CD4-positive, alpha-beta T cell treated with Interferon gamma for 1 hour (primary cell): ENCODE measurements around the gene ARFGAP1.

Source experiments
- DNase-seq: peaks from one replicate; pipeline ENCODE4 v3.0.0-alpha.2; 2020

The ARFGAP1 gene

GRCh38 chr20:63280929-63281545, 8.4 kb downstream of the ARFGAP1 start:
- no peak for DNase-seq

- DNase-seq: no peak
Observed at GRCh38 chr20:63281742-63282665, 9.4 kb downstream of the ARFGAP1 start.

GRCh38 chr20:63282946-63283345, 10.3 kb downstream of the ARFGAP1 start:
- no peak for DNase-seq

GRCh38 chr20:63283397-63284082, 10.9 kb downstream of the ARFGAP1 start:
- DNase-seq: no peak

- DNase-seq: no peak
Observed at GRCh38 chr20:63284083-63284440, 11.4 kb downstream of the ARFGAP1 start.

GRCh38 chr20:63284544-63284949, 11.9 kb downstream of the ARFGAP1 start:
- DNase-seq: no peak

- DNase-seq: no peak
Observed at GRCh38 chr20:63284981-63285524, 12.4 kb downstream of the ARFGAP1 start.

- no peak for DNase-seq
Observed at GRCh38 chr20:63285636-63286615, 13.3 kb downstream of the ARFGAP1 start.

- DNase-seq: no peak
Observed at GRCh38 chr20:63286781-63287696, 14.4 kb downstream of the ARFGAP1 start.

- DNase-seq: no peak
Observed at GRCh38 chr20:63287697-63288580, 15.3 kb downstream of the ARFGAP1 start.

GRCh38 chr20:63288581-63289251, 16.1 kb downstream of the ARFGAP1 start:
- no peak for DNase-seq

- DNase-seq: no peak
Observed at GRCh38 chr20:63289311-63290135, 16.9 kb downstream of the ARFGAP1 start.

GRCh38 chr20:63290136-63290676, 17.6 kb downstream of the ARFGAP1 start:
- no peak for DNase-seq

- DNase-seq: peak; percentile 15
Observed at GRCh38 chr20:63290677-63291472, 18.3 kb downstream of the ARFGAP1 start.

- no peak for DNase-seq
Observed at GRCh38 chr20:63291811-63292210, 19.2 kb downstream of the ARFGAP1 start.

- no peak for DNase-seq
Observed at GRCh38 chr20:63292292-63292701, 19.7 kb downstream of the ARFGAP1 start.

- no peak for DNase-seq
Observed at GRCh38 chr20:63292904-63293303, 20.3 kb downstream of the ARFGAP1 start, which contains the start of gene COL20A1. Gene COL20A1, plus strand, starts transcription at chr20:63293186. Its CDS starts 1,922 bp downstream, at chr20:63295108.
